ENCODE data around the gene SPINK13. TPM values are rescaled to one million over a fixed set of nuclear protein-coding genes. Genes with fewer than 3 reads are reported as not detected.
"Not testable (repeated sequence)": the region's sequence is repeated elsewhere in the genome, so short reads cannot be mapped to it uniquely, and the experiment has no call there.

Gene SPINK13
- total RNA-seq (2014; rRNA removed; shearing (Covaris generic)) = 1.3 and 2.8 TPM in 2 replicates
- 0.60 and 0.76 TPM in 2 replicates for polyA plus RNA-seq (2014; cell fraction: nucleus; rRNA removed)

DNA sequence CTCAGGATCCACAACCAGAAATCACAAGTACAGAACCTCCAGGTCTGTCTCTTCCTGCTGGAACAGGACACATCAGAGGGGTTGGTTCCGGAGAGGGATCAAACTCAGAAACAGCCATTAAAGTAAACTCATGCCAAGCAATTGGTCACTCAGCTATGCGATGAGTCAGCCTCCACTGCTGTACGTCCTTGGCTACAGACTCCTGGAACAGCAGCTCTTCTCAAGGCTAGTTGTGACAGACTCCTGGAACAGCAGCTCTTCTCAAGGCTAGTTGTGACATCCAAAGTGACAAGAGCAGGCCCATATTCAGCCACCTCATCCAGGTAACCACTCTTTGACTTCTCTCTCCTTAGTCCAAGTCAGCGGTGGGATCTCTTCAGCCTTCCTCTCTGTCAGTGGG lies at the start of gene SPINK13:
Gene SPINK13, plus strand, starts transcription at position 229 of the 400 bp plus-strand sequence. CDS start 1,279 bp downstream, outside the sequence.
- DNase-seq (ENCODE audit: extremely low read depth, low read depth) = peak; percentile 21

GRCh38 chr5:148221508-148221907 lies 47.1 kb upstream of the SPINK13 start:
- no peak for DNase-seq (ENCODE audit: extremely low read depth, low read depth)

DNA sequence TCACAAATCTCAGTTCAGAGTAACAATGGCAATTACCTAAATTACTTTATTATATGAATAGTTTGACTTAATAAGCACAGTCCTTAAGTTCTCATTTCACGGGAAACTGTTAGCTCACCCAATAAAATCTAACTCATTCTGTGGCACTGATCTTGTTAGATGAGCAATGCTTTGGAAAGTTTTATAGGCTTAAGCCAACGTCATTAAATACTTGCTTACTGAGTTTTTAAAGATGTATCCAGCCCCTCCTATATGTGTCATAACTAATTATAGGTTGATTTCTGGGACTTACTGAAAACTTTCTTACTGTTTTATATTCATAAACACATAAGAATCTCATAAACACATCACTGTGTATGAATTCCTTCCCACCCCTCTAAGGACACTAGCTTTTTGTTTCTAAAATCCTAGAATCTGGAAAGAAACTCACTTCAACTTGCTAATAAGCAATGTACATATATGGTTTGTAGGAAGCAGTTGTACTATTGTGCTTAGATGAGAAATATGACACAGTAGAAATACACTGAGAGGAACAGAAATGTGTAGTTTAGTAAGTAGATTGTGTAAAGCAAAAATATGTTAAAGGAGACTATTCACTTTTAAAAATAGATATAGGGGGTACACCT lies 44.4 kb upstream of the SPINK13 start:
- peak; percentile 55 for DNase-seq (ENCODE audit: extremely low read depth, low read depth)

- DNase-seq (ENCODE audit: extremely low read depth, low read depth) = no peak
Observed at GRCh38 chr5:148228392-148228984, 40.1 kb upstream of the SPINK13 start.

- DNase-seq (ENCODE audit: extremely low read depth, low read depth) = no peak
Observed at GRCh38 chr5:148229840-148230239, 38.8 kb upstream of the SPINK13 start.

GRCh38 chr5:148230240-148230639 lies 38.4 kb upstream of the SPINK13 start:
- DNase-seq (ENCODE audit: extremely low read depth, low read depth) = no peak

- no peak for DNase-seq (ENCODE audit: extremely low read depth, low read depth)
Observed at GRCh38 chr5:148237785-148238417, 30.7 kb upstream of the SPINK13 start.

GRCh38 chr5:148238418-148238794 lies 30.2 kb upstream of the SPINK13 start, which contains the start of gene MARCOL:
Gene MARCOL, plus strand, starts transcription at chr5:148238525. Its CDS starts 73 bp downstream, at chr5:148238598.
- no peak for DNase-seq (ENCODE audit: extremely low read depth, low read depth)

DNA sequence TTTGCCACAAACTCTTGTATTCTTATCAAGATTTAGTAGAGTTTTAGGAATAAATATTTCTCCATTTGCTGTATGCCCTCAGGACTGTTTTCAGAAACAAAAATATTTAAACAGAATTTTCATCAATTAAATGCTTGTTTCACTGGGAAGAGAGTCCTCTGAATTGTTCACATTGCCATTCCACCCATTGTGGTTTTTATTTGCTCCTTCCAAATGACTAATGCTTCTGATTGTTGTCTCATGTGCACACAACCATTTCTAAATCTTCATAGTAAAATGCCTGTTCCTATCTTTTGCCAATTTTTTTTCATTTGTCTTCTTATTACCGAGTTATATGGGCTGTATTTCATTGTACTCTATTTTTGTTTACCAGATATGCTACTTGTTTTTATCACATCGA lies 19.7 kb upstream of the SPINK13 start:
- no peak for DNase-seq (ENCODE audit: extremely low read depth, low read depth)

GRCh38 chr5:148255456-148255855 lies 13.1 kb upstream of the SPINK13 start:
- DNase-seq (ENCODE audit: extremely low read depth, low read depth) = no peak

- DNase-seq (ENCODE audit: extremely low read depth, low read depth) = no peak
Observed at GRCh38 chr5:148259288-148259687, 9.3 kb upstream of the SPINK13 start.

- DNase-seq (ENCODE audit: extremely low read depth, low read depth) = no peak
Observed at GRCh38 chr5:148261221-148261620, 7.4 kb upstream of the SPINK13 start.

DNA sequence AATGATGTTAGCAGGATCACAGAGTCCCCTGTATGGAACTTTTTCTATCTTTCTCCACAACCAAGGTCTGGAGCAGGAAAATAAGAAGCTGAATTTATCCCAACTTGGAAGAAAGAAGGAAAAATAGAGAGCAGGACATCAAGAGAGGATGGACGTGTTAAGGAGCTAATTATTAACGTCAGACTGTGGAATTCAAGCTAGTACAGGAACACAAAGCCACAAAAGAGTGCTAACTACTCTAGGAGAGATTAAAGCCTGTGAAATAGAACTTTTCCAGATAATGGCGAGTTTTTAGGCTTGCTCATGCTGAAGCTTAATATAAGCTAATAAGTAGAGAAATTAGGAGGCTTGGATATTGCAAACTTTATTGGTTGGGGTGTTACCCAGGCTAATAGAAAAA lies 632 bp upstream of the SPINK13 start:
- no peak for DNase-seq (ENCODE audit: extremely low read depth, low read depth)

- not testable (repeated sequence) for DNase-seq (ENCODE audit: extremely low read depth, low read depth)
Observed at GRCh38 chr5:148275129-148275528, 6.5 kb downstream of the SPINK13 start.

- DNase-seq (ENCODE audit: extremely low read depth, low read depth) = not testable (repeated sequence)
Observed at GRCh38 chr5:148280893-148281292, 12.3 kb downstream of the SPINK13 start.

- not testable (repeated sequence) for DNase-seq (ENCODE audit: extremely low read depth, low read depth)
Observed at GRCh38 chr5:148281336-148281735, 12.7 kb downstream of the SPINK13 start.

GRCh38 chr5:148290271-148291195 lies 21.9 kb downstream of the SPINK13 start:
- peak; percentile 43 for DNase-seq (ENCODE audit: extremely low read depth, low read depth)

- DNase-seq (ENCODE audit: extremely low read depth, low read depth) = no peak
Observed at GRCh38 chr5:148297731-148298130, 29.1 kb downstream of the SPINK13 start.

DNA sequence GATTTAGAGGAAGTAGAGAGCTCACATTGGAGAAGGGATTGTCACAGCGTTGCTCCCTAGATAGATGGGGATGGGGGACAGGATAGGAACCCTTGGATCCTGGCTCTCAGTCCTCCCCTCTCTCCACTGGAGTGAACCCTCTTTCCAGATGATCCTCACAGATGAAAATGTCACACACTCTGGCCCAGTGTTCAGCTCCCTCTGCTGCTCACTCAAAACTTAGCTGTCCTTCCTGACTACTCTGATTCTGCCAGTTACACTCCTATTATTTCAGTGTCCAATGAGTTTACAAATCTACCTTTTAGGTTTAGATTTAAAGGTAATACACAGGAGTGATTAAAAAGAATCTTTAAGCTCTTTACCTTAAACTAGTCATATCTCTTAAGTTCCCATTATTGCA lies 37.9 kb downstream of the SPINK13 start:
- DNase-seq (ENCODE audit: extremely low read depth, low read depth) = no peak

DNA sequence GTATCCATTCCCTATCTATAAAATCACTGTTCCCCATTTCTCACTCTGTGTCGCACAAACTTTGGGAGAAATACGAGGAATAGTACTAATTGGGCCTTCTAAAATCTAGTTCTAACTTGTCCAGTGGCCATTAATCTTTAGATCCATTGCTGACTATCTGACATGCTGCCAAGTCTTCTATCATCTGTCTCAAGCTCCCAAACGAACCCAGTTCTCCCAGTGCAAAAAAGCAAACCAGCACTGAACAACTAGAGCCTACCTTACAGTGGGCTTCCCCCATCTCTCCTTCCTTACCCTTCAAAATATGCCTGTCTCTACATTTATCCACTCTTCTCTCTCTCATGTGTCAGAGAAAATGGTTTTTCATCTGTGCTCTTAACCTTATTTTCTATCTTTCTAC lies 40.4 kb downstream of the SPINK13 start:
- DNase-seq (ENCODE audit: extremely low read depth, low read depth) = no peak

DNA sequence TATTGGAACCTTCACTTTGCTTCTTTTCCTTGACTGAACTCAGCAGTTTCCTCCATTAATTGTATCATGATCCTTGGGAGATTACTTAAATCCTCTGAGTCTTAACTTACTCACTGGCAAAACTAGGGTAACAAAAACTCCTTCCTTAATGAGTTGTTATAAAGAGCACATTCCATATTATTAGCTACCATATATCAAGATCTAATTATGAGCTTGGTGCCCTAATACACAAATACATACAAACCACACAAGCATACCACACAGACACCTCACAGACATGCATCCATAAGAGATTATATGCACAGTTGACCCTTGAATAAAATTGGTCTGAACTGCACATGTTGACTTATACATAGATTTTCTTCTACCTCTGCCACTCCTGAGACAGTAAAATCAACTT lies 41.2 kb downstream of the SPINK13 start:
- no peak for DNase-seq (ENCODE audit: extremely low read depth, low read depth)
